Mononuclear cell (primary cell): ENCODE results near the gene APOE. TPM values are rescaled to one million over a fixed set of nuclear protein-coding genes. Genes with fewer than 3 reads are reported as not detected.
"Not testable (repeated sequence)": the region's sequence is repeated elsewhere in the genome, so short reads cannot be mapped to it uniquely, and the experiment has no call there.

Source experiments
- H3K27me3 ChIP-seq: 2 replicates; pipeline ENCODE4 v1.6.0; 2011; ENCODE audit warnings: low read length, control low read depth; ENCODE audit not compliant: insufficient read depth
- H3K4me1 ChIP-seq: 2 replicates; pipeline ENCODE4 v1.5.1; 2011; ENCODE audit warnings: mild to moderate bottlenecking, low read length, control low read depth; ENCODE audit not compliant: insufficient read depth
- H3K4me3 ChIP-seq: 2 replicates; pipeline ENCODE4 v1.5.1; 2011; ENCODE audit warnings: mild to moderate bottlenecking, low read length, moderate library complexity
- H3K9me3 ChIP-seq: 2 replicates; pipeline ENCODE4 v1.5.1; 2011; ENCODE audit warnings: low read depth, mild to moderate bottlenecking, control low read depth, low read length
- total RNA-seq: library from RNA; depleted of rRNA; stranded (reverse); fragments of >200 nt; gene quantifications from one replicate; pipeline ENCODE4 v1.2.3, GENCODE V29; 2012

The APOE gene
- total RNA-seq, 1 donor = 0.94 TPM

- H3K4me3 ChIP-seq, H3K27me3 ChIP-seq: not testable (repeated sequence)
- H3K4me1 ChIP-seq = peaks cover 19% of the 10 kb centered on the region
These were observed 8.2 kb downstream of the APOE start for GRCh38 chr19:44913512-44914432.

GRCh38 chr19:44914433-44915206, 9.0 kb downstream of the APOE start, which contains the start of gene APOC1:
Gene APOC1, plus strand, starts transcription at chr19:44914608. Its CDS starts 284 bp downstream, at chr19:44914892.
- Histone ChIP-seq H3K4me3 (peak within 1 kb of the TSS; percentile 44), H3K4me1 (peaks cover 19% of the 10 kb centered on the region)
- not testable (repeated sequence) for H3K9me3 ChIP-seq, H3K27me3 ChIP-seq

More at GRCh38 chr19:44913512-44914432, 8.2 kb downstream of the APOE start:
- not testable (repeated sequence) for H3K9me3 ChIP-seq

GRCh38 chr19:44924243-44924725, 18.7 kb downstream of the APOE start:
- peaks cover 30% of the 10 kb centered on the region for H3K4me1 ChIP-seq
- H3K27me3 ChIP-seq = no peaks in the 10 kb centered on the region
- no peaks in the 10 kb centered on the region for H3K9me3 ChIP-seq

GRCh38 chr19:44925114-44925891, 19.7 kb downstream of the APOE start:
- Histone ChIP-seq H3K4me3 (no peak overlapping the region), H3K4me1 (peaks cover 30% of the 10 kb centered on the region), H3K27me3 (no peaks in the 10 kb centered on the region)

More at GRCh38 chr19:44924243-44924725, 18.7 kb downstream of the APOE start:
- H3K4me3 ChIP-seq = no peak overlapping the region

GRCh38 chr19:44926245-44927077, 20.9 kb downstream of the APOE start:
- H3K27me3 ChIP-seq, H3K9me3 ChIP-seq, H3K4me3 ChIP-seq: not testable (repeated sequence)
- H3K4me1 ChIP-seq = peaks cover 30% of the 10 kb centered on the region

More at GRCh38 chr19:44925114-44925891, 19.7 kb downstream of the APOE start:
- no peaks in the 10 kb centered on the region for H3K9me3 ChIP-seq

- H3K4me3 ChIP-seq = no peak overlapping the region
- H3K27me3 ChIP-seq = no peaks in the 10 kb centered on the region
- H3K9me3 ChIP-seq = no peaks in the 10 kb centered on the region
- H3K4me1 ChIP-seq = peaks cover 30% of the 10 kb centered on the region
These were observed 22.1 kb downstream of the APOE start for GRCh38 chr19:44927746-44928145.

GRCh38 chr19:44930088-44930487, 24.5 kb downstream of the APOE start:
- H3K4me3 ChIP-seq = no peak overlapping the region
- H3K27me3 ChIP-seq = no peaks in the 10 kb centered on the region
- H3K9me3 ChIP-seq = no peaks in the 10 kb centered on the region
- H3K4me1 ChIP-seq = peaks cover 26% of the 10 kb centered on the region

- Histone ChIP-seq H3K4me1 (peaks cover 11% of the 10 kb centered on the region), H3K4me3 (no peak overlapping the region), H3K9me3 (no peaks in the 10 kb centered on the region), H3K27me3 (no peaks in the 10 kb centered on the region)
These were observed 25.9 kb downstream of the APOE start for GRCh38 chr19:44931541-44931940.

- no peak overlapping the region for H3K4me3 ChIP-seq
- H3K9me3 ChIP-seq = no peaks in the 10 kb centered on the region
- no peaks in the 10 kb centered on the region for H3K27me3 ChIP-seq
- H3K4me1 ChIP-seq = peaks cover 9% of the 10 kb centered on the region
These were observed 34.1 kb downstream of the APOE start for GRCh38 chr19:44939668-44940067.

- no peaks in the 10 kb centered on the region for H3K27me3 ChIP-seq
- H3K9me3 ChIP-seq = no peaks in the 10 kb centered on the region
- H3K4me1 ChIP-seq = peaks cover 12% of the 10 kb centered on the region
- no peak within 1 kb of the TSS for H3K4me3 ChIP-seq
These were observed 36.5 kb downstream of the APOE start, which contains the start of gene APOC4 for GRCh38 chr19:44942067-44942571. Gene APOC4, plus strand, starts transcription at chr19:44942237. Its CDS starts 41 bp downstream, at chr19:44942278.

- H3K9me3 ChIP-seq = no peaks in the 10 kb centered on the region
- no peak overlapping the region for H3K4me3 ChIP-seq
These were observed 38.2 kb downstream of the APOE start for GRCh38 chr19:44943801-44944249.

GRCh38 chr19:44947041-44947581, 41.5 kb downstream of the APOE start:
- no peaks in the 10 kb centered on the region for H3K9me3 ChIP-seq
- no peak overlapping the region for H3K4me3 ChIP-seq
- H3K4me1 ChIP-seq = peaks cover 15% of the 10 kb centered on the region
- no peaks in the 10 kb centered on the region for H3K27me3 ChIP-seq

More at GRCh38 chr19:44943801-44944249, 38.2 kb downstream of the APOE start:
- Histone ChIP-seq H3K4me1 (peaks cover 12% of the 10 kb centered on the region), H3K27me3 (no peaks in the 10 kb centered on the region)

GRCh38 chr19:44948237-44948636, 42.6 kb downstream of the APOE start:
- Histone ChIP-seq H3K27me3 (no peaks in the 10 kb centered on the region), H3K4me1 (peaks cover 15% of the 10 kb centered on the region), H3K4me3 (no peak overlapping the region), H3K9me3 (no peaks in the 10 kb centered on the region)
